GM21723 (cell line): ENCODE results near the gene LITAFD.
"Not testable (repeated sequence)": the region's sequence is repeated elsewhere in the genome, so short reads cannot be mapped to it uniquely, and the experiment has no call there.

Source experiments
- ATAC-seq: cut with Tn5 transposase; IDR thresholded peaks from one replicate; pipeline ENCODE4 v1.9.1; 2021; ENCODE audit warnings: mild to moderate bottlenecking, moderate library complexity; ENCODE audit not compliant: unreplicated experiment

Gene LITAFD

DNA sequence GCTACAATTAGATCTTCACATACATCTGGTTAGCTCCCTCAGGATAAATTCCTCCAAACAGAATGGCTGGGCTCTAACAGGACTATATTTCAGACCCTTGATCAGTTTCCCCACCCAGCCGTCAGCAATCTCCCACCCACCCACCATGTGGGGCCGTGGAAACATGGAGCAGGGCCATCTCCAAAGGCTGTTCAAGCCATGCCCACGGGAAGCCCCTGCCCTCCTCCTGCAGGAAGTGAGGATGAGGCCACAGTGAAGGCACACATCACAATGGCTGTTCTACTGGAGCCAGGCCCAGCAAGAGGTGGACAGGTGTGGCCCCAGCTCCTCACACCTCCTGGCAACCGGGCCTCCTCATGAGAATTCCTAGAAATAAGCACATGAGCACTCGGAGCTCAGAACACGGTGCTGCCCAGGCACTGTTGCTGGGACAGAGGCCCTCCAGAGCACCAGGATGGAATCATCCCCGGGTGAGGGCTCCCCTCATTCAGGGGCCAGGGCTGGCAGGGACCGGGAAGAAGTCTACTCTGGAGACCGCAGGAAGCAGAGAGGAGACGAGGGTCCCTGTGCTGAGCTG, at the start of gene LITAFD:
Gene LITAFD (plus strand): TSS at position 311 of the 577 bp plus-strand sequence. CDS start 2,005 bp downstream, outside the sequence.
- no peak for ATAC-seq

DNA sequence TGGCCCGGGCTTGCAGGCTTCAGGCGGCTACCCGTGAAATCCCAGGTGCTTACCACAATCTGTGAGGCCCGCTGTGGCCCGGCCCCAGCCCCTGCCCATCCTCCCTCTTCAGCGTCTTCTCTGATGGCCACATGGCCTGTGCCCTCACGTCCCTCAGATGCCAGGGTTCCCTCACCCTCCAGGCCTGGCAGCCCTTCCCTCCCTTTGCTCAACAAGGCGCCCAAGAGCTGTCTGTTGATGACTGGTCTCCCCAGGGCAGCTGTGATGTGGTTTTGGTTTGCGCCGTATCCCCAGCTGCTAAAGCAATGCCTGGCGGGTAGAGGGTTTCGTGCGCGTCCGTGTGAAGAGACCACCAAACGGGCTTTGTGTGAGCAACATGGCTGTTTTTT, 49.4 kb upstream of the LITAFD start:
- ATAC-seq, result no peak

GRCh38 chr16:8836797-8837196, 45.4 kb upstream of the LITAFD start:
- not testable (repeated sequence) for ATAC-seq

- not testable (repeated sequence) for ATAC-seq
Measured at GRCh38 chr16:8837594-8837993, 44.6 kb upstream of the LITAFD start.

GRCh38 chr16:8842016-8842415, 40.1 kb upstream of the LITAFD start:
- ATAC-seq, result not testable (repeated sequence)

DNA sequence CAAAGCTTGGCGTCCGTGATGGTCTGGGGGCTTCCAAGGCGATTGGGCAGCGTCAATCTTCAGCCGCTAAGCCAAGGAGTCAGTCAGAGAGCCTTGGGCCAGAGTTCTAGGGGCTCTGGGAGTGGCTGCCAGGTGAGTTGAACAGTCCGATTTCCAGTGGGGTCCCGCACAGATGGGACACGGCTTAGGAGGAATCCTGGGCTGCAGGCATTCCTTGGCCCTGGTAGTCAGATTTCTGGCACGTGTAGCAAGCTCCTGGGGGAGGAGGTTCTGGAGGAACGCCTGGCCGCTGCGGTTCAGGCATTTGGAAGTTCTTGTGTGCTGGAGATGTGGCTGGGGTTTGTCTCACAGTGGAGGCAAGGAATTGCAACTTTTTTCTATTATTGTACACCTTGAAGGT, 38.9 kb upstream of the LITAFD start:
- ATAC-seq, result not testable (repeated sequence)

DNA sequence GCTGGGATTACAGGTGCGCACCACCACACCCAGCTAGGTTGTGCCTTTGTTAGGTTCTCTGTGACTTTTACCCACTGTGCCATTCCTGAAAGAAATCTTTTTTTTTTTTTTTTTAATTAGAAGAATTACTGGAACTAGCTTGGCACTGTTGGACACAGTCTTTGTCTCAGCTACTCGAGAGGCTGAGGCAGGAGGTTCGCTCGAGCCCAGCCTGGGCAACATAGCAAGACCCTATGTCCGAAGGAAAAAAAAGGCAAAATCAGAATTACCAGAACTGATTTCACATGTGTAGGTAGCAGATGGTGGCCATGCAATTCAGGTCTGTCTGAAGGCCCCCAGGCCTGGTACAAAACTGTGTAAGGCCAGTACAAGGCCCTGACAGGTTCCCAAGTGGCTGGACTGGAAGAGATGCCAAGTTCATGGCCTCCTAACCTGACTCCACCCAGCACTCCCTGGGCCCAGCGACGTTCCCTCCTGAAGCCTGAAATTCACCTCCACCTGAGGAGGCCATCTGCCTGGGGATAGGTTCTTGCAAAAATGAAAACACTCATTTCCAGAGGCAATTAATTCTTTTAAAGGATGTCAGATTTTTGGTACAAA, 36.4 kb upstream of the LITAFD start:
- ATAC-seq, result no peak

- ATAC-seq, result no peak
Measured at GRCh38 chr16:8846401-8846932, 35.7 kb upstream of the LITAFD start.

DNA sequence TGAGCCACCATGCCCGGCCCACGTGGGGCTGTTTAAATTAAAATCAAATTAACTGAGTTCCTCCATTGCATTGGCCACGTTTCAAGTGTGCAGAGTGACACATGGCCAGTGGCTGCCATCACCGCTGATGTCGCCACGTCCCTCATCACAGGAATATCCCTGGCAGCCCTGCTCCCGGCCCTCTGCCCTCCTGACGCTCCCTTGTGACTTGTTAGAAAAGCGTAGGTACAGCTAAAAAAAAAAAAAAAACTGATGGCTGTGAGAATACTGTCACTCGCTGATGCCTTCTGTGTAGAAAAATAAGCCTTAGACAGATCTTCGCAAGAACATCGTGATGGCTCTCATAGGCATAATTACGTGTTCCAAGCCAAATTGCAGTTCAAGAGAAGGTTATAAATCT, 35.0 kb upstream of the LITAFD start:
- no peak for ATAC-seq

- ATAC-seq, result no peak
Measured at GRCh38 chr16:8847623-8848022, 34.5 kb upstream of the LITAFD start.

DNA sequence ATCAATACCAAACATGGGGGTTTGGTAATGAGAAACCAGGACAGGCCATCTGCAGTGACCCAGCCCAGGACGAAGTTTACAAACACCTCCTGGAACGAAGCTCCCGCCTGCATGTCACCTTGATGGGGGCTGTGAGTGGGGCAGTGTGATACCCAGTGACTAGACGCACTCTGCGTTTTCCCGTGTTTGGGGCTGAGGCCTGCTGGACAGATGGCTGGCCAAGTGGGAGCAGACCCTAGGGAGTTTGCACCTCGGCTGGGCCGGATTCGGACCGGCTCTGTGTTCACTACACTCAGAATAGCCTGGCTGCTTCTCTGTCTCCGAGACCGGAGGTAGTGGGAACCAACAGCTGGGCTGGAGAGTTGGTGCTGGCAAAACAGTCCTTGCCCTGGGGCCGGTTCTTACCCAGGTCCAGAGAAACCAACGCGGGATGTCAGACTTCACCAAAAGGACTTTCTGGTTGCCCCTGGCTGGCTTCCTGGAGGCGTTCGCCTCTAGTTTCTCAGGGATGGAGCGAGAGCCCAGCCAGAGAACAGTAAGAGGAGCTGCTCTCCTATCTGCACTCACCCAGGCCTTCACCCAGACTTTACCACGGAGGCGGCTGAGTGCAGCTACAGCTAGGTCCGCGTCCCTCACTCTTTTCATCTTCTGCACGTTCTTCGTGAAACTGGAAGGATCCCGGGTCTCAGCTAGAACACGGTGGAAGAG, 33.8 kb upstream of the LITAFD start:
- ATAC-seq, result no peak

DNA sequence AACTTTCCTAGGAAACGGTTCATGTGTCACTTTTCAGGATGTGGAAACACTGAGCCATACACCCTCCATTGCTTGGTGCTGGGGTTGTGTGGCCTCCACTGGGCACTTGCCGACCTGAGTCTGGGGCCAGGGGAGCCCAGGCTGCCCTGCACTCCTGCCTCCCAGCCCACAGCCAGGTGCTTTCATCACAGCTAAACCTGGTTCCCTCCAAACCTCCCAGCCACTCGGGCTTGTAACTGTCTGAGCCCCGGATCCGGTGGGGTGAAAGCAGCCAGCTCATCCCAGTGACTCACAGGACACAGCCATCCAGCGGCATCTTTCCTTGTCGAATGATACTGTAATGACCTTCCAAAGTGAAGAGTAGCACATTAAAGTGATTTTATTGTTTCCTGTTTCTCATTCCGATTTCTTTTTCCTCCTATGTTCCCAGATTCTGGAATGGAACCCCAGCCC, 33.2 kb upstream of the LITAFD start:
- ATAC-seq, result no peak

DNA sequence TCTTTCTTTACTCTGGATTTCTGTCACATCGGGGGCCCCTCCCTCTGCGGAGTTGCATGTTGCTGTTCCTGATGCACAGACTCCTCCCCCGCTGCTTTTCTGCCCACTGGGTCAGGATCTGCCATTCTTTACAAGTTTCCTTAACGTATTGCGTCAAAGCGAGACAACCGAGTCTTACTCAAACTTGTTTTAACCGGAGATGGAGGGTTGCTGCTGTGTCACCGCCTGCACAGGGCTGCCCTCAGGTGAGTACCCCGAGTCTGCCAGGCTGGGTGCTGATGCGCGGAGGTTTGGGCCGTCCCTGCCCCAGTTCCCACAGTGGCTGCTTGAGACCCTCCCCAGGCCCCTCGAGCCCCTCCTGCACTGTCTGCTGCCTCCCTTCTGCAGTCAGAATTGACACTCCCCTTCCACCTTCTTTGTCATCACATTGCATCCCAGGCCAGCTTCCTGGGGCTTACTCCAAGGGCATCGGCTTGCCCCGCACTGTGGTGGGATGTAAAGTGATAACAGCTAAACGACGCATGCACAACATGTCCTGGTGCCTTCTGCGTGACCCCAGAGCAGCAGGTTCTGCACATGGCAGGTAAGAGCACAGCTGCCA, 32.6 kb upstream of the LITAFD start:
- no peak for ATAC-seq

GRCh38 chr16:8850279-8850885, 31.8 kb upstream of the LITAFD start:
- no peak for ATAC-seq

GRCh38 chr16:8851761-8852403, 30.3 kb upstream of the LITAFD start:
- no peak for ATAC-seq

- ATAC-seq, result no peak
Measured at GRCh38 chr16:8852534-8852933, 29.6 kb upstream of the LITAFD start.

DNA sequence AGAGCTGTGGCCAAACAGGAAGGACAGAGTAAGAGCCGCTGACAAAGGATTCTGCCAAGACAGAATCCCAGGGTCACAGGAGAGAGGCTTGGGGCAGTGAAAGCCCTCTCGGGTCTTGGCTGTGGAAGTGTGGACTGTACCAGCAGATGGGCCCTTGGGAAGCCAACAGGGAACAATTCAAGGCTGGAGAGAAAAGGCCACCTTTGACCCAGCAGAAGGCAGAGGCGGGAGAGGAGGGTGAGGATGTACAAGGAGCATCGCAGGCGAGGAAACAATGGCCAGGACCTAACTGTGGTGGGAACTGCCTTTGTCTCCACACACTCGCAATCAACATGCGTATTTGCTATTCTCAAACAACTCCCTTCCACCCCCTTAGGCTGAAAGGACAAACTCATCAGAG, 29.0 kb upstream of the LITAFD start:
- ATAC-seq, result no peak

- ATAC-seq, result no peak
Measured at GRCh38 chr16:8853611-8854010, 28.5 kb upstream of the LITAFD start.

DNA sequence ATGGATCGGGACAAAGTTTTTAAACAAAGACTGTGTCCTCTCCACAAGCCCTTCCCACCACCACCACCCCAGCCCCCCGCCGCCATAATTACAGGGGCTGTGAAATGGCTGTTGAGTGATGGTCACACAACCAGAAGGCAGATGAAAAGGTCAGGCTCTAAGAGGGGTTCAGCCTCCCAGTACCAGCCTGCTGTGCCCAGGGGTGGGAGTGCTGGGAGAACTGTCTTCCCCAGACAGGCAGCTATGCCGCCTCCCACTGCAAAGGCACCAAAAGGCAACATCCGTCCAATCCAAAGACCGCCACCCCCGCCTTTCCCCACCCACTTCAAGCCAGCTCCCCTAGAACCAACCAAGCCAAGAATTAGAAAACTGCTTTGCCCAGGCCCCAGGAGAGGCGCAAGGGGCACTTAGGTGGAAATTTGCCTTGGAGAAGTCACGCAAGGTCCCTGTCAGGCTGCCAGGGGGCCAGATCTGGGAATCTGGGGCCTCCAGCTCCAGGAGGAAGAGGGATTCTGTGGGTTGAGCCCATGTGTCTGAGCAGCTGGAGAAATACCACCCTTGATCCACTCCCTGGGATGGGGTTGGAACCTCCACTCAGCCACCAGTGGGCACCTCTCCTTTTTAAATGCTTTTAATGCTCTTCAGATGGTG, 27.7 kb upstream of the LITAFD start:
- ATAC-seq, result no peak
